Measurements from ENCODE around the gene ZNF609. TPM values are rescaled to one million over a fixed set of nuclear protein-coding genes. Genes with fewer than 3 reads are reported as not detected.

The ZNF609 gene
- total and polyA plus RNA-seq, 2 of the 13 experiments (the other 11 are each of a cell fraction or from before 2014, with no cell fraction given), result 8.9 to 9.9 TPM

DNA sequence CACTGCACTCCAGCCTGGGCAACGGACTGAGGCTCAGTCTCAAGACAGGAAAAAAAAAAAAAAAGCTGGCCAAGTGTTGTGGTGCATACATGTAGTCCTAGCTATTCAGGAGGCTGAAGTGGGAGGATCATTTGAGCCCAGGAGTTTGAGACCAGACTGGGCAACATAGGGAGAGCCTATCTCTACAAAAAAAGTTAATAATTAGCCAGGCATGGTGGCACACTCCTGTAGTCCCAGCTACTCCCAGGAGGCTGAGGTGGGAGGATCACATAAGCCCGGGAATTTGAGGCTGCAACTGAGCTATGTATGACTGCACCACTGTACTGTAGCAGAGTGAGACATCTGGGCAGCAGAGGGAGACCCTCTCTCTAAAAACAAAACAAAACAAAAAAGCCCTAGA lies 256.1 kb downstream of the ZNF609 start (continued):
- TF ChIP-seq ZNF24 (IDR thresholded peaks at IDR 0.05), result no peak

DNA sequence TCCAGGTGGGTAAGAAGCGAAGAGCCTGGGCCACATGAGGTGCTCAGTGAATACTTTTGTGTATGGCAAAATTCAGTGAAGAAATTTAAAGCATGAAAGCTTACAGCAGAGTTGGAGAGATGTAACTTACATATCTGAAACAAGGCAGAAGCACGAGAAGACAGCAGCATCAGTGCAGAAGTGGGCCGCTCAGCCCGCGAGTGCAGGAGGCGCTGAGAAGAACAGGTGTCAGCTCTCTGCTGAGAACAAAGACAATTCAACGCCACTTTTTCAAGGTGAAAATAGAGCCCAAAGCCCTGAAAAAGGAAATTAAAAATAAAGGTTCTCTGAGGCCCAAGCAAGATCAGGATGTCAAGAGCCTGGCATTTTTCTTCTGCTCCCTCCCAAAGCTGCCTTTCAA lies 256.8 kb downstream of the ZNF609 start:
- Histone ChIP-seq H3K4me3 (replicated peaks in 1 of 3; ENCODE audit: insufficient read depth in 1 of 3, low read depth in 2 of 3, low read length in 3 of 3) (no peak overlapping the region), H3K27me3 (ENCODE audit: control insufficient read depth in 1 of 2, insufficient read depth in 2 of 2, low read length in 2 of 2) (no peaks in the 10 kb centered on the region), H4K20me1 (ENCODE audit: insufficient read depth, low read length) (no peaks in the 10 kb centered on the region), H3K79me2 (ENCODE audit: insufficient read depth, low read length) (no peaks in the 10 kb centered on the region), H3K9me3 (ENCODE audit: low read length) (no peaks in the 10 kb centered on the region), H3K4me2 (ENCODE audit: low read depth, low read length) (peak overlapping the region; percentile 4; the same call in 1 of the 2 replicates), H2AFZ (ENCODE audit: low read length) (no peak overlapping the region), H3K4me1 (ENCODE audit: insufficient read depth, low read length) (peaks cover 25% of the 10 kb centered on the region), H3K27ac (ENCODE audit: extremely low read length, insufficient read depth, low read length) (no peak overlapping the region), H3K36me3 (replicated peaks in 1 of 2; ENCODE audit: control insufficient read depth in 1 of 2, insufficient read depth in 2 of 2, low read length in 2 of 2) (no peaks in the 10 kb centered on the region), H3K9ac (ENCODE audit: insufficient read depth, low read depth, low read length) (no peak overlapping the region)
- intact Hi-C loops (cut with micrococcal nuclease; ENCODE audit: unreplicated experiment), result no loop called here
- in situ Hi-C loops (cut with HindIII; ENCODE audit: extremely low pct_ligation_motif_present, low pct_unique_long_range_greater_than_20kb), result no loop called here
- ATAC-seq (0 out of 3 replicates have a peak, but pooled peaks have one; percentile 20), FAIRE-seq (no peak), DNase-seq (ENCODE audit: low spot score) (no peak)
- ChIA-PET POLR2A (interaction anchor here (2.1 kb wide), 1 partner anchor 14 kb away, joined by 6 read pairs; no protein-coding TSS in a partner anchor), CTCF (ENCODE audit: low intra/inter-chr PET ratio, low total read pairs) (no interaction called here)
- BruUV-seq (replicated peaks), result no TSS peak
- WGBS (ENCODE audit: low lambda C conversion rate), result 54% methylated on average over 7 of the region's 7 CpGs
- TF ChIP-seq, protein P1, sequence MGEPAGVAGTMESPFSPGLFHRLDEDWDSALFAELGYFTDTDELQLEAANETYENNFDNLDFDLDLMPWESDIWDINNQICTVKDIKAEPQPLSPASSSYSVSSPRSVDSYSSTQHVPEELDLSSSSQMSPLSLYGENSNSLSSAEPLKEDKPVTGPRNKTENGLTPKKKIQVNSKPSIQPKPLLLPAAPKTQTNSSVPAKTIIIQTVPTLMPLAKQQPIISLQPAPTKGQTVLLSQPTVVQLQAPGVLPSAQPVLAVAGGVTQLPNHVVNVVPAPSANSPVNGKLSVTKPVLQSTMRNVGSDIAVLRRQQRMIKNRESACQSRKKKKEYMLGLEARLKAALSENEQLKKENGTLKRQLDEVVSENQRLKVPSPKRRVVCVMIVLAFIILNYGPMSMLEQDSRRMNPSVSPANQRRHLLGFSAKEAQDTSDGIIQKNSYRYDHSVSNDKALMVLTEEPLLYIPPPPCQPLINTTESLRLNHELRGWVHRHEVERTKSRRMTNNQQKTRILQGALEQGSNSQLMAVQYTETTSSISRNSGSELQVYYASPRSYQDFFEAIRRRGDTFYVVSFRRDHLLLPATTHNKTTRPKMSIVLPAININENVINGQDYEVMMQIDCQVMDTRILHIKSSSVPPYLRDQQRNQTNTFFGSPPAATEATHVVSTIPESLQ (CRISPR knock-in tag; conservative IDR thresholded peaks at IDR 0.05), result no peak
- TF ChIP-seq NR1H2 (CRISPR knock-in tag; IDR thresholded peaks at IDR 0.05; ENCODE audit: borderline replicate concordance, low read depth) (no peak), ZNF543 (CRISPR knock-in tag; IDR thresholded peaks at IDR 0.05) (no peak), GABPA (IDR thresholded peaks at IDR 0.05; ENCODE audit: low read depth, low read length) (no peak), GABPA (CRISPR knock-in tag; IDR thresholded peaks at IDR 0.05; ENCODE audit: low read depth) (no peak), ZNF891 (CRISPR knock-in tag; IDR thresholded peaks at IDR 0.05) (no peak)
- TF ChIP-seq, protein P2, sequence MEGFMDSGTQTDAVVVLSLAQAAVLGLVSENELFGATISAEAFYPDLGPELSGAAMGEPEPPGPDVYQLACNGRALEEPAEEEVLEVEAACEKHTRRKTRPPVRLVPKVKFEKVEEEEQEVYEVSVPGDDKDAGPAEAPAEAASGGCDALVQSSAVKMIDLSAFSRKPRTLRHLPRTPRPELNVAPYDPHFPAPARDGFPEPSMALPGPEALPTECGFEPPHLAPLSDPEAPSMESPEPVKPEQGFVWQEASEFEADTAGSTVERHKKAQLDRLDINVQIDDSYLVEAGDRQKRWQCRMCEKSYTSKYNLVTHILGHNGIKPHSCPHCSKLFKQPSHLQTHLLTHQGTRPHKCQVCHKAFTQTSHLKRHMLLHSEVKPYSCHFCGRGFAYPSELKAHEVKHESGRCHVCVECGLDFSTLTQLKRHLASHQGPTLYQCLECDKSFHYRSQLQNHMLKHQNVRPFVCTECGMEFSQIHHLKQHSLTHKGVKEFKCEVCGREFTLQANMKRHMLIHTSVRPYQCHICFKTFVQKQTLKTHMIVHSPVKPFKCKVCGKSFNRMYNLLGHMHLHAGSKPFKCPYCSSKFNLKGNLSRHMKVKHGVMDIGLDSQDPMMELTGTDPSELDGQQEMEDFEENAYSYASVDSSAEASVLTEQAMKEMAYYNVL (CRISPR knock-in tag; IDR thresholded peaks at IDR 0.05; ENCODE audit: borderline replicate concordance), result no peak
- TF ChIP-seq, protein P3, sequence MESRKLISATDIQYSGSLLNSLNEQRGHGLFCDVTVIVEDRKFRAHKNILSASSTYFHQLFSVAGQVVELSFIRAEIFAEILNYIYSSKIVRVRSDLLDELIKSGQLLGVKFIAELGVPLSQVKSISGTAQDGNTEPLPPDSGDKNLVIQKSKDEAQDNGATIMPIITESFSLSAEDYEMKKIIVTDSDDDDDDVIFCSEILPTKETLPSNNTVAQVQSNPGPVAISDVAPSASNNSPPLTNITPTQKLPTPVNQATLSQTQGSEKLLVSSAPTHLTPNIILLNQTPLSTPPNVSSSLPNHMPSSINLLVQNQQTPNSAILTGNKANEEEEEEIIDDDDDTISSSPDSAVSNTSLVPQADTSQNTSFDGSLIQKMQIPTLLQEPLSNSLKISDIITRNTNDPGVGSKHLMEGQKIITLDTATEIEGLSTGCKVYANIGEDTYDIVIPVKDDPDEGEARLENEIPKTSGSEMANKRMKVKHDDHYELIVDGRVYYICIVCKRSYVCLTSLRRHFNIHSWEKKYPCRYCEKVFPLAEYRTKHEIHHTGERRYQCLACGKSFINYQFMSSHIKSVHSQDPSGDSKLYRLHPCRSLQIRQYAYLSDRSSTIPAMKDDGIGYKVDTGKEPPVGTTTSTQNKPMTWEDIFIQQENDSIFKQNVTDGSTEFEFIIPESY (CRISPR knock-in tag; IDR thresholded peaks at IDR 0.05), result peak; percentile 58
